SK-N-SH (cell line): ENCODE results near the gene MRM3. TPM values are rescaled to one million over a fixed set of nuclear protein-coding genes. Genes with fewer than 3 reads are reported as not detected.

ENCODE experiments used
- CTCF ChIA-PET: fragments of 300-600, 350-600 bp; formaldehyde crosslinking; extraction: SDS; loops from one replicate; lab custom pipeline; 2021; lab: Yijun Ruan, JAX
- POLR2A ChIA-PET: fragments of 350-600 bp; sonication (Branson Sonifier 250); formaldehyde crosslinking; extraction: SDS; loops from one replicate; lab custom pipeline; 2020; ENCODE audit warnings: antibody characterized with exemption, inconsistent platforms; lab: Yijun Ruan, JAX
- DNase-seq: peaks from one replicate; pipeline ENCODE4 v3.0.0; 2012
- H2AFZ ChIP-seq: fragments of 200-600 bp; sonication (generic); 2 replicates; pipeline ENCODE4 v1.8.1; 2016; ENCODE audit warnings: antibody characterized with exemption, mild to moderate bottlenecking, low read depth
- H3F3A ChIP-seq: fragments of 200-600 bp; sonication (generic); replicated peaks from 2 replicates; pipeline ENCODE3; 2016; ENCODE audit warnings: antibody characterized with exemption, mild to moderate bottlenecking; ENCODE audit not compliant: insufficient read depth
- H3K27ac ChIP-seq, 2 experiments: fragments of 200-500 bp in 1 of 2; fragments of 200-600 bp in 1 of 2; sonication (Bioruptor generic) in 1 of 2; sonication (generic), shearing (Covaris generic) in 1 of 2; 2 replicates each; pipeline versions ENCODE4 v1.5.1 to v1.6.1; 2014 to 2016; ENCODE audit warnings: low read depth in 2 of 2, inconsistent platforms in 1 of 2, low read length in 1 of 2, mild to moderate bottlenecking in 1 of 2, mixed read lengths in 1 of 2
- H3K27me3 ChIP-seq: fragments of 200-600 bp; sonication (generic), shearing (Covaris generic); 2 replicates; pipeline ENCODE4 v1.6.1; 2016; ENCODE audit warnings: mixed run types; ENCODE audit not compliant: insufficient read depth
- H3K36me3 ChIP-seq, 2 experiments: fragments of 200-500 bp in 1 of 2; fragments of 200-600 bp in 1 of 2; sonication (Bioruptor generic) in 1 of 2; sonication (generic) in 1 of 2; replicated peaks in 1 of 2; 2 replicates each; pipeline versions ENCODE3 to v1.5.1; 2014 to 2016; ENCODE audit warnings: low read length in 1 of 2, mild to moderate bottlenecking in 1 of 2; ENCODE audit not compliant: insufficient read depth in 2 of 2, control insufficient read depth in 1 of 2
- H3K4me1 ChIP-seq, 2 experiments: fragments of 200-500 bp in 1 of 2; fragments of 200-600 bp in 1 of 2; sonication (Bioruptor generic) in 1 of 2; sonication (generic), shearing (Covaris generic) in 1 of 2; 2 replicates each; pipeline versions ENCODE4 v1.5.1 to v1.6.1; 2014 to 2016; ENCODE audit warnings: low read depth in 1 of 2, low read length in 1 of 2, mixed run types in 1 of 2; ENCODE audit not compliant: insufficient read depth in 2 of 2, control insufficient read depth in 1 of 2
- H3K4me2 ChIP-seq: fragments of 200-600 bp; sonication (generic), shearing (Covaris generic); 2 replicates; pipeline ENCODE4 v1.6.1; 2017; ENCODE audit warnings: mixed run types
- H3K4me3 ChIP-seq, 2 experiments: fragments of 200-500 bp in 1 of 2; fragments of 200-600 bp in 1 of 2; sonication (Bioruptor generic) in 1 of 2; sonication (generic), shearing (Covaris generic) in 1 of 2; 2 replicates each; pipeline versions ENCODE4 v1.5.1 to v1.8.1; 2014 to 2016; ENCODE audit warnings: low read depth in 2 of 2, inconsistent platforms in 1 of 2, low read length in 1 of 2, mild to moderate bottlenecking in 1 of 2, mixed read lengths in 1 of 2, moderate library complexity in 1 of 2
- H3K79me2 ChIP-seq: fragments of 200-600 bp; sonication (generic); 2 replicates; pipeline ENCODE4 v1.8.1; 2017; ENCODE audit warnings: mild to moderate bottlenecking; ENCODE audit not compliant: insufficient read depth
- H3K9ac ChIP-seq: fragments of 200-600 bp; sonication (generic); 2 replicates; pipeline ENCODE4 v1.6.1; 2017; ENCODE audit warnings: mixed run types
- H3K9me2 ChIP-seq: fragments of 200-600 bp; sonication (generic); 2 replicates; pipeline ENCODE4 v1.6.1; 2017; ENCODE audit warnings: mixed run types
- H3K9me3 ChIP-seq: fragments of 200-600 bp; sonication (generic); 2 replicates; pipeline ENCODE4 v1.6.1; 2017; ENCODE audit warnings: mixed run types, mild to moderate bottlenecking, moderate library complexity
- H4K20me1 ChIP-seq: fragments of 200-600 bp; sonication (generic); 2 replicates; pipeline ENCODE4 v1.6.1; 2017; ENCODE audit warnings: mild to moderate bottlenecking, mixed run types; ENCODE audit not compliant: insufficient read depth
- CHD2 ChIP-seq: fragments of 150-350 bp; IDR thresholded peaks from 2 replicates; pipeline ENCODE4 v1.6.1; 2018; ENCODE audit warnings: low read length; ENCODE audit not compliant: partially characterized antibody
- ELF1 ChIP-seq: IDR thresholded peaks from 2 replicates; pipeline ENCODE4 v1.4.0; 2012
- EZH2phosphoT487 ChIP-seq: fragments of 200-600 bp; sonication (generic); IDR thresholded peaks from 2 replicates; pipeline ENCODE4 v1.6.1; 2017; ENCODE audit warnings: low read depth, mixed run types, mild to moderate bottlenecking, antibody characterized with exemption, moderate library complexity, borderline replicate concordance
- FOSL2 ChIP-seq: IDR thresholded peaks from 2 replicates; pipeline ENCODE4 v1.4.0; 2012; ENCODE audit warnings: low read depth, mild to moderate bottlenecking, moderate library complexity, borderline replicate concordance
- FOXM1 ChIP-seq: IDR thresholded peaks from 2 replicates; pipeline ENCODE4 v1.4.0; 2012; ENCODE audit warnings: low read depth, mild to moderate bottlenecking
- GABPA ChIP-seq: IDR thresholded peaks from 2 replicates; pipeline ENCODE4 v1.4.0; 2012; ENCODE audit warnings: low read depth, mild to moderate bottlenecking
- GATA2 ChIP-seq: sonication (generic); formaldehyde crosslinking; IDR thresholded peaks from 2 replicates; pipeline ENCODE4 v1.5.0; 2020; ENCODE audit warnings: mild to moderate bottlenecking, missing genetic modification reagents
- JUND ChIP-seq: IDR thresholded peaks from 2 replicates; pipeline ENCODE4 v1.4.0; 2012
- MAX ChIP-seq: IDR thresholded peaks from 2 replicates; pipeline ENCODE4 v1.4.0; 2012; ENCODE audit warnings: low read depth
- MEF2A ChIP-seq: IDR thresholded peaks from 2 replicates; pipeline ENCODE4 v1.4.0; 2012; ENCODE audit warnings: low read depth, borderline replicate concordance
- MXI1 ChIP-seq: IDR thresholded peaks from 2 replicates; pipeline ENCODE4 v1.6.1; 2012; ENCODE audit warnings: mild to moderate bottlenecking, low read depth, low read length, improper control_type of control experiment
- NFIC ChIP-seq: IDR thresholded peaks from 2 replicates; pipeline ENCODE4 v1.4.0; 2012; ENCODE audit warnings: borderline replicate concordance
- NRF1 ChIP-seq: IDR thresholded peaks from 2 replicates; pipeline ENCODE4 v1.6.1; 2012; ENCODE audit warnings: low read depth, mild to moderate bottlenecking, low read length
- POLR2AphosphoS5 ChIP-seq: IDR thresholded peaks from 2 replicates; pipeline ENCODE4 v1.6.1; 2012; ENCODE audit warnings: low read depth, low read length
- RAD21 ChIP-seq: IDR thresholded peaks from 2 replicates; pipeline ENCODE4 v1.6.1; 2012; ENCODE audit warnings: mild to moderate bottlenecking, low read length
- RCOR1 ChIP-seq: fragments of 150-350 bp; IDR thresholded peaks from 2 replicates; pipeline ENCODE4 v1.6.1; 2017; ENCODE audit warnings: antibody characterized with exemption, low read length
- REST ChIP-seq: IDR thresholded peaks from 2 replicates; pipeline ENCODE4 v1.6.1; 2012; ENCODE audit warnings: mild to moderate bottlenecking, low read depth, low read length, moderate library complexity
- RFX5 ChIP-seq: IDR thresholded peaks from 2 replicates; pipeline ENCODE4 v1.6.1; 2012; ENCODE audit warnings: mild to moderate bottlenecking, improper control_type of control experiment, low read length
- RXRA ChIP-seq: IDR thresholded peaks from 2 replicates; pipeline ENCODE4 v1.4.0; 2012; ENCODE audit warnings: low read depth, mild to moderate bottlenecking, borderline replicate concordance
- SIN3A ChIP-seq: IDR thresholded peaks from 2 replicates; pipeline ENCODE4 v1.6.1; 2012; ENCODE audit warnings: low read depth, mild to moderate bottlenecking, low read length, moderate library complexity, borderline replicate concordance
- SMC3 ChIP-seq: IDR thresholded peaks from 2 replicates; pipeline ENCODE4 v1.6.1; 2012; ENCODE audit warnings: low read depth, low read length, improper control_type of control experiment
- TCF12 ChIP-seq: IDR thresholded peaks from 2 replicates; pipeline ENCODE4 v1.4.0; 2012
- YY1 ChIP-seq: IDR thresholded peaks from 2 replicates; pipeline ENCODE4 v1.4.0; 2012; ENCODE audit warnings: low read depth, mild to moderate bottlenecking
- WGBS: methylation state at CpG from one replicate; pipeline ENCODE4 v1.1.6; 2017; ENCODE audit warnings: low lambda C conversion rate; 5-methylcytosine and 5-hydroxymethylcytosine counted together
- polyA plus RNA-seq, 3 experiments: library from polyadenylated mRNA; depleted of rRNA; stranded (reverse); fragments of >200 nt; gene quantifications; 2 replicates each; pipeline ENCODE4 v1.2.3, GENCODE V29; 2012
- TF ChIP-seq, protein P1 (sequence below): IDR thresholded peaks from 2 replicates; pipeline ENCODE4 v1.4.0; 2012; ENCODE audit warnings: low read depth, borderline replicate concordance
- TF ChIP-seq, protein P2 (sequence below): fragments of 150-350 bp; IDR thresholded peaks from 2 replicates; pipeline ENCODE4 v1.6.1; 2016; ENCODE audit warnings: mild to moderate bottlenecking, low read depth, low read length
- TF ChIP-seq, protein P3 (sequence below): IDR thresholded peaks from 2 replicates; pipeline ENCODE4 v1.4.0; 2012; ENCODE audit warnings: low read depth, borderline replicate concordance
- TF ChIP-seq, protein P4 (sequence below): fragments of 200-600 bp; sonication (generic); IDR thresholded peaks from 2 replicates; pipeline ENCODE4 v1.6.1; 2017; ENCODE audit warnings: antibody characterized with exemption, mild to moderate bottlenecking, moderate library complexity

The MRM3 gene
- polyA plus RNA-seq, 1 of the 3 experiments (the other 2 are of a cell fraction), result 16.4 TPM

DNA sequence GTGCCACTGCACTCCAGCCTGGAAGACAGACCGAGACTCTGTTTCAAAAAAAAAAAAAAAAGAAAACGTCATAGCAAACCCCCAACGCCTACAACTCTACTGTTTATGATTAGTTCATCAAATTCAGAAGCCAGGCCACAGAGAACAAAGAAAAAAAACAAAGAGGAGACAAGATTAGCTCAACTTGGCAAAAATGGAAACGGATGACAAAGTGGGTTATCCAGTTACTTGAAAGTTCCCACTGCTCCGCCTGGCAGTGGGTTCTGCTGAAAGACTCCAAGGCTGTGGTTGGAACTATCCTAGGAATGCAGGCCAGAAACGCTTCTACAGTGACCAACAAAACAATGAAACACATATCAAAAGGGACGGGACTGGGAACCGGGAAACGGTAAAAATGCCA lies 53.1 kb downstream of the MRM3 start:
- Histone ChIP-seq H3K27ac (peak overlapping the region in 1 of 2 experiments; percentile 68; a peak in 2 of 4 replicates), H3K9me2 (no peaks in the 10 kb centered on the region), H3K27me3 (peaks cover 18% of the 10 kb centered on the region; the same call in 1 of the 2 replicates), H3F3A (no peaks in the 10 kb centered on the region), H3K79me2 (no peaks in the 10 kb centered on the region), H3K4me1 (no peaks in the 10 kb centered on the region), H2AFZ (no peak overlapping the region), H3K4me3 (no peak overlapping the region), H3K4me2 (no peak overlapping the region), H3K9me3 (no peaks in the 10 kb centered on the region), H4K20me1 (0 out of 2 replicates have a peak, but pooled peaks cover 4% of the 10 kb centered on the region), H3K36me3 (no peaks in the 10 kb centered on the region), H3K9ac (no peak overlapping the region)
- DNase-seq, result no peak
- CTCF ChIA-PET, result no interaction called here
- POLR2A ChIA-PET, result no interaction called here
- WGBS, result 26% methylated on average over 9 of the region's 9 CpGs
- TF ChIP-seq RCOR1, result no peak
- TF ChIP-seq MXI1, result no peak
- TF ChIP-seq YY1, result no peak
- TF ChIP-seq NFIC, result peak; percentile 66; the same call in 1 of the 2 replicates
- peak; percentile 82 for TF ChIP-seq TCF12
- peak; percentile 36; the same call in 1 of the 2 replicates for TF ChIP-seq RXRA
- no peak for TF ChIP-seq EZH2phosphoT487
- TF ChIP-seq, protein P1, sequence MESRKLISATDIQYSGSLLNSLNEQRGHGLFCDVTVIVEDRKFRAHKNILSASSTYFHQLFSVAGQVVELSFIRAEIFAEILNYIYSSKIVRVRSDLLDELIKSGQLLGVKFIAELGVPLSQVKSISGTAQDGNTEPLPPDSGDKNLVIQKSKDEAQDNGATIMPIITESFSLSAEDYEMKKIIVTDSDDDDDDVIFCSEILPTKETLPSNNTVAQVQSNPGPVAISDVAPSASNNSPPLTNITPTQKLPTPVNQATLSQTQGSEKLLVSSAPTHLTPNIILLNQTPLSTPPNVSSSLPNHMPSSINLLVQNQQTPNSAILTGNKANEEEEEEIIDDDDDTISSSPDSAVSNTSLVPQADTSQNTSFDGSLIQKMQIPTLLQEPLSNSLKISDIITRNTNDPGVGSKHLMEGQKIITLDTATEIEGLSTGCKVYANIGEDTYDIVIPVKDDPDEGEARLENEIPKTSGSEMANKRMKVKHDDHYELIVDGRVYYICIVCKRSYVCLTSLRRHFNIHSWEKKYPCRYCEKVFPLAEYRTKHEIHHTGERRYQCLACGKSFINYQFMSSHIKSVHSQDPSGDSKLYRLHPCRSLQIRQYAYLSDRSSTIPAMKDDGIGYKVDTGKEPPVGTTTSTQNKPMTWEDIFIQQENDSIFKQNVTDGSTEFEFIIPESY, result no peak
- no peak for TF ChIP-seq GABPA
- TF ChIP-seq POLR2AphosphoS5, result peak; percentile 38; the same call in 1 of the 2 replicates
- TF ChIP-seq, protein P2, sequence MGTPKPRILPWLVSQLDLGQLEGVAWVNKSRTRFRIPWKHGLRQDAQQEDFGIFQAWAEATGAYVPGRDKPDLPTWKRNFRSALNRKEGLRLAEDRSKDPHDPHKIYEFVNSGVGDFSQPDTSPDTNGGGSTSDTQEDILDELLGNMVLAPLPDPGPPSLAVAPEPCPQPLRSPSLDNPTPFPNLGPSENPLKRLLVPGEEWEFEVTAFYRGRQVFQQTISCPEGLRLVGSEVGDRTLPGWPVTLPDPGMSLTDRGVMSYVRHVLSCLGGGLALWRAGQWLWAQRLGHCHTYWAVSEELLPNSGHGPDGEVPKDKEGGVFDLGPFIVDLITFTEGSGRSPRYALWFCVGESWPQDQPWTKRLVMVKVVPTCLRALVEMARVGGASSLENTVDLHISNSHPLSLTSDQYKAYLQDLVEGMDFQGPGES, result no peak
- no peak for TF ChIP-seq RAD21
- no peak for TF ChIP-seq SIN3A
- TF ChIP-seq, protein P3, sequence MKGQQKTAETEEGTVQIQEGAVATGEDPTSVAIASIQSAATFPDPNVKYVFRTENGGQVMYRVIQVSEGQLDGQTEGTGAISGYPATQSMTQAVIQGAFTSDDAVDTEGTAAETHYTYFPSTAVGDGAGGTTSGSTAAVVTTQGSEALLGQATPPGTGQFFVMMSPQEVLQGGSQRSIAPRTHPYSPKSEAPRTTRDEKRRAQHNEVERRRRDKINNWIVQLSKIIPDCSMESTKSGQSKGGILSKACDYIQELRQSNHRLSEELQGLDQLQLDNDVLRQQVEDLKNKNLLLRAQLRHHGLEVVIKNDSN, result no peak
- peak; percentile 42; the same call in 1 of the 2 replicates for TF ChIP-seq MAX
- TF ChIP-seq, protein P4, sequence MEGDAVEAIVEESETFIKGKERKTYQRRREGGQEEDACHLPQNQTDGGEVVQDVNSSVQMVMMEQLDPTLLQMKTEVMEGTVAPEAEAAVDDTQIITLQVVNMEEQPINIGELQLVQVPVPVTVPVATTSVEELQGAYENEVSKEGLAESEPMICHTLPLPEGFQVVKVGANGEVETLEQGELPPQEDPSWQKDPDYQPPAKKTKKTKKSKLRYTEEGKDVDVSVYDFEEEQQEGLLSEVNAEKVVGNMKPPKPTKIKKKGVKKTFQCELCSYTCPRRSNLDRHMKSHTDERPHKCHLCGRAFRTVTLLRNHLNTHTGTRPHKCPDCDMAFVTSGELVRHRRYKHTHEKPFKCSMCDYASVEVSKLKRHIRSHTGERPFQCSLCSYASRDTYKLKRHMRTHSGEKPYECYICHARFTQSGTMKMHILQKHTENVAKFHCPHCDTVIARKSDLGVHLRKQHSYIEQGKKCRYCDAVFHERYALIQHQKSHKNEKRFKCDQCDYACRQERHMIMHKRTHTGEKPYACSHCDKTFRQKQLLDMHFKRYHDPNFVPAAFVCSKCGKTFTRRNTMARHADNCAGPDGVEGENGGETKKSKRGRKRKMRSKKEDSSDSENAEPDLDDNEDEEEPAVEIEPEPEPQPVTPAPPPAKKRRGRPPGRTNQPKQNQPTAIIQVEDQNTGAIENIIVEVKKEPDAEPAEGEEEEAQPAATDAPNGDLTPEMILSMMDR, result no peak
- no peak for TF ChIP-seq NRF1
- TF ChIP-seq SMC3, result no peak
- no peak for TF ChIP-seq REST
- no peak for TF ChIP-seq GATA2 (CRISPR knock-in tag)
- TF ChIP-seq CHD2, result no peak
- TF ChIP-seq MEF2A, result peak; percentile 56; the same call in 1 of the 2 replicates
- TF ChIP-seq ELF1, result no peak
- no peak for TF ChIP-seq RFX5
- peak; percentile 50 for TF ChIP-seq JUND
- peak; percentile 51; the same call in 1 of the 2 replicates for TF ChIP-seq FOSL2
- TF ChIP-seq FOXM1, result no peak
